ENCODE measurements around the gene ANXA1.

ANXA1 gene

DNA sequence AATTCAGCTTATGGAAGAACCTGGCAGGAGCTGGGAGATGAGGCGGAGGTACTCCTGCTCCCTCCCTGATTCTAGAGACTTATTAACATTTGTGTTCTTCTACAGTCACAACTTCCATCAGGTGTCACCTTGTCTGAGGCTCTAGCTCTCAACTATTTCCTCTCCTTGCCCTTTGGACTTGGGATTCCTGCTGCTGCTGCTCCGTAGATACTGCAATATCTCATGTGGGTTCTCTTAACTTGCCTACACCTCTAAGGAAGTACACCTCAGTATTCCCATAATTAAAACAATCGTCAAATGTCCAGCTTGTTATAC lies 21.2 kb downstream of the ANXA1 start:
- Histone ChIP-seq H3K9me2 (replicated peaks; ENCODE audit: insufficient read depth, low read length) (no peaks in the 10 kb centered on the region), H3K36me3 (replicated peaks; ENCODE audit: insufficient read depth, low read length) (no peaks in the 10 kb centered on the region), H4K20me1 (ENCODE audit: insufficient read depth, low read length) (no peaks in the 10 kb centered on the region), H3K4me1 (ENCODE audit: low read length) (no peaks in the 10 kb centered on the region), H3K9ac (ENCODE audit: low read length) (no peak overlapping the region), H3K4me2 (ENCODE audit: low read depth, low read length) (no peak overlapping the region), H3K9me3 (replicated peaks; ENCODE audit: insufficient read depth, low read length) (no peaks in the 10 kb centered on the region), H3F3A (ENCODE audit: insufficient read depth, low read length) (no peaks in the 10 kb centered on the region), H3K27ac (ENCODE audit: low read length) (no peak overlapping the region), H2AFZ (ENCODE audit: low read length) (peak overlapping the region; percentile 23; the same call in 1 of the 2 replicates), H3K79me2 (ENCODE audit: low read length) (no peaks in the 10 kb centered on the region), H3K27me3 (replicated peaks; ENCODE audit: insufficient read depth, low read length) (no peaks in the 10 kb centered on the region), H3K4me3 (ENCODE audit: low read length) (no peak overlapping the region)
- no peak for DNase-seq
- TF ChIP-seq EZH2 (optimal IDR thresholded peaks at IDR 0.05; ENCODE audit: low read depth, low read length) (no peak), EZH2phosphoT487 (IDR thresholded peaks at IDR 0.05; ENCODE audit: low read length) (no peak)
- TF ChIP-seq, protein P1, sequence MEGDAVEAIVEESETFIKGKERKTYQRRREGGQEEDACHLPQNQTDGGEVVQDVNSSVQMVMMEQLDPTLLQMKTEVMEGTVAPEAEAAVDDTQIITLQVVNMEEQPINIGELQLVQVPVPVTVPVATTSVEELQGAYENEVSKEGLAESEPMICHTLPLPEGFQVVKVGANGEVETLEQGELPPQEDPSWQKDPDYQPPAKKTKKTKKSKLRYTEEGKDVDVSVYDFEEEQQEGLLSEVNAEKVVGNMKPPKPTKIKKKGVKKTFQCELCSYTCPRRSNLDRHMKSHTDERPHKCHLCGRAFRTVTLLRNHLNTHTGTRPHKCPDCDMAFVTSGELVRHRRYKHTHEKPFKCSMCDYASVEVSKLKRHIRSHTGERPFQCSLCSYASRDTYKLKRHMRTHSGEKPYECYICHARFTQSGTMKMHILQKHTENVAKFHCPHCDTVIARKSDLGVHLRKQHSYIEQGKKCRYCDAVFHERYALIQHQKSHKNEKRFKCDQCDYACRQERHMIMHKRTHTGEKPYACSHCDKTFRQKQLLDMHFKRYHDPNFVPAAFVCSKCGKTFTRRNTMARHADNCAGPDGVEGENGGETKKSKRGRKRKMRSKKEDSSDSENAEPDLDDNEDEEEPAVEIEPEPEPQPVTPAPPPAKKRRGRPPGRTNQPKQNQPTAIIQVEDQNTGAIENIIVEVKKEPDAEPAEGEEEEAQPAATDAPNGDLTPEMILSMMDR (IDR thresholded peaks at IDR 0.05; ENCODE audit: low read length) = no peak

DNA sequence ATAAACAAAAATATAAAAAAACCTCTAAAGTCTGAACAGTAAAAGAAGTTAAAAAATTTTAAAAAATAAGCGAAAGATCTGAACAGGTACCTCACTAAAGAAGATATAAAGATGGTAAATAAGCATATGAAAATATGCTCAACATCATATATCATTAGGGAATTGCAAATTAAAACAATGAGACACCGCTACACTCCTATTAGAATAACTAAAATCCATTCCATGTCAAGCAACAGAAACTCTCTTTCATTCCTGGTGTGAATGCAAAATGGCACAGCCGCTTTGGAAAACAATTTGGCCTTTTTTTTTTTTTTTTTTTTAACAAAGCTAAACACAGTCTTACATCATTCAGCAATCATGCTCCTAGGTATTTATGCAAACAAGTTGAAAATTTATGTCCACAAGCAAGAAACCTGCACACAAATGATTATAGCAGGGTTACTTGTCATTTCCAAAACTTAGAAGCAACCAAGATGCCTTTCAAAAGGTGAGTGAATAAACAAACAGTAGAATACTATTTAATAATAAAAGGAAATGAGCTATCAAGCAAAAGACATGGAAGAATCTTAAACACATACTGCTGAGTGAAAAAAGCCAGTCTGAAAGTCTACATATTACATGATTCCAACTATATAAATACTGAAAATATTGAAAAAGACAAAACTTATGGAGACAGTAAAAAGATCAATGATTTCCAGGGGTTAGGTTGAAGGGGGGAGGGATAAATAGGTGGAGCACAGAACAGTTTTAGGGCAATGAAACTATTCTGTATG lies 22.1 kb downstream of the ANXA1 start:
- no peak overlapping the region for H3K4me3 ChIP-seq (ENCODE audit: low read length)
- H3K36me3 ChIP-seq (replicated peaks; ENCODE audit: insufficient read depth, low read length) = no peaks in the 10 kb centered on the region
- no peak overlapping the region for H3K4me2 ChIP-seq (ENCODE audit: low read depth, low read length)
- H3K9me3 ChIP-seq (replicated peaks; ENCODE audit: insufficient read depth, low read length) = no peaks in the 10 kb centered on the region
- no peaks in the 10 kb centered on the region for H3K4me1 ChIP-seq (ENCODE audit: low read length)
- TF ChIP-seq, protein P1 (IDR thresholded peaks at IDR 0.05; ENCODE audit: low read length) = no peak
- no peak for TF ChIP-seq EZH2phosphoT487 (IDR thresholded peaks at IDR 0.05; ENCODE audit: low read length)
- TF ChIP-seq EZH2 (optimal IDR thresholded peaks at IDR 0.05; ENCODE audit: low read depth, low read length) = no peak
- H3K9me2 ChIP-seq (replicated peaks; ENCODE audit: insufficient read depth, low read length) = no peaks in the 10 kb centered on the region
- no peak for DNase-seq
- no peak overlapping the region for H2AFZ ChIP-seq (ENCODE audit: low read length)
- no peaks in the 10 kb centered on the region for H3K27me3 ChIP-seq (replicated peaks; ENCODE audit: insufficient read depth, low read length)
- H4K20me1 ChIP-seq (ENCODE audit: insufficient read depth, low read length) = no peaks in the 10 kb centered on the region
- no peaks in the 10 kb centered on the region for H3K79me2 ChIP-seq (ENCODE audit: low read length)
- H3K9ac ChIP-seq (ENCODE audit: low read length) = no peak overlapping the region
- H3F3A ChIP-seq (ENCODE audit: insufficient read depth, low read length) = no peaks in the 10 kb centered on the region
- H3K27ac ChIP-seq (ENCODE audit: low read length) = no peak overlapping the region

DNA sequence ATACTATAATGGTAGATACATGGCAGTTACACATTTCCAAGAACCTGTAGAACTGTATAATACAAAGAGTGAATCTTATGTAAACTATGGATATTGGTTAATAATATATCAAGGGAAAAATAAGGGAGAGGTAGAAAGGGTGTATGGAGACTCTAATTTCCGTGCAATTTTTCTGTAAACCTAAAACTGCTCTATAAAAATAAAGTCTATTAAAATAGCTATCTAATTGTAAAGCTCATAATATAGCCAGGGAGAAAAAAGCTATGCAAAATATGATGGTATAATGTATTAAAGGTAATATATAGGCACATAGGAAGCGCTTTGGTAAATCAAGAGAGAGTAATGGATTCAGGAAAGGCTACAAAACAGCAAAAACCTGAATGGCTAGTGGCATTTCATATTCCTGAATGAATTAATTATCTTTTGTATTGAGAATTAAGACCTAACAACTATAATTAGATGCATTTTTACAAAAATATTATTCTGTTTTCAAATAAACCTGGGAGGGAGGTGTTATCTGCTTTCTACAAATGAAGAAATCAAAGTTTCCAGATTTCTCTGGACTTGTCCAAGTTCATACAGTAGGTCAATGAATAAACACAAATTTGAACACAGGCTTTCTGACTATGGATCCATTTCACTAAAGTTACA lies 22.8 kb downstream of the ANXA1 start:
- no peaks in the 10 kb centered on the region for H3F3A ChIP-seq (ENCODE audit: insufficient read depth, low read length)
- H3K36me3 ChIP-seq (replicated peaks; ENCODE audit: insufficient read depth, low read length) = no peaks in the 10 kb centered on the region

More for the DNA sequence above, 22.8 kb downstream of the ANXA1 start:
- no peak overlapping the region for H3K9ac ChIP-seq (ENCODE audit: low read length)
- no peaks in the 10 kb centered on the region for H3K9me3 ChIP-seq (replicated peaks; ENCODE audit: insufficient read depth, low read length)
- H3K9me2 ChIP-seq (replicated peaks; ENCODE audit: insufficient read depth, low read length) = no peaks in the 10 kb centered on the region
- H3K79me2 ChIP-seq (ENCODE audit: low read length) = no peaks in the 10 kb centered on the region
- TF ChIP-seq, protein P1 (IDR thresholded peaks at IDR 0.05; ENCODE audit: low read length) = no peak
- TF ChIP-seq EZH2 (optimal IDR thresholded peaks at IDR 0.05; ENCODE audit: low read depth, low read length) = no peak
- no peak overlapping the region for H2AFZ ChIP-seq (ENCODE audit: low read length)
- H3K4me3 ChIP-seq (ENCODE audit: low read length) = no peak overlapping the region
- no peak overlapping the region for H3K27ac ChIP-seq (ENCODE audit: low read length)
- DNase-seq = no peak
- no peaks in the 10 kb centered on the region for H3K27me3 ChIP-seq (replicated peaks; ENCODE audit: insufficient read depth, low read length)
- H4K20me1 ChIP-seq (ENCODE audit: insufficient read depth, low read length) = no peaks in the 10 kb centered on the region
- H3K4me1 ChIP-seq (ENCODE audit: low read length) = no peaks in the 10 kb centered on the region
- H3K4me2 ChIP-seq (ENCODE audit: low read depth, low read length) = no peak overlapping the region

Measured in MM.1S (cell line).